A549 treated with GW870086 at 1 μM for 4 hours (cell line): ENCODE data around the gene IQSEC2. TPM values are rescaled to one million over a fixed set of nuclear protein-coding genes. Genes with fewer than 3 reads are reported as not detected.

Experiments used
- total RNA-seq: library from RNA; stranded (reverse); fragments of 200-300 nt; extraction: Qiagen RNA extraction; gene quantifications from 5 replicates; pipeline ENCODE4 v1.2.3, GENCODE V29; 2022; ENCODE audit warnings: low read depth

The IQSEC2 gene
- total RNA-seq = 31.0 to 46.8 TPM (median 42.6 TPM) in 5 replicates

DNA sequence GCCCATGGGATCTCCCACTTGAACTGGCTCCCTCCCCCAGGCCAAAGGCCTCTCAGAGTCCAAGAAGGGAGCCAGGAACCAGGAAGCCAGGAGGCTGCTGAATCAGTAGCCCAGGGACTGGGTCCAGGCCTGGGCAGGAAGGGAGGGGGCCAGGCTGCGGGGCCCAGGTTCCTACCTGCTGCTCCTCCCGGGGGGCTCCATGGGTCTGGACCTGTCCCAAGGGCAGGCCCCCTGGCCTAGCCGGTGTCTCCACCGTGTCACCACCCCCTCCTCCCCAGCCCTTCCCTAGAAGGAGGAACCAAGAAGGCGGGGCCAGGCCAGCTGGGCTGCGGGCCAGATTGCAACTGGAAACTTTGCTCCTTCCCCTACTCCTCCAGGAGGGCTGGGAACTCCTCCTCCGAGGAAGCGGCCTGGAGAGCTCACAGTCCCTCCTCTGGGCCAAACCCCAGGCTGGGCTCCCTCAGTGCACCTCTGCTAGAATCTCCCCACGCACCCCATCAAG lies at the start of gene IQSEC2:
Gene IQSEC2 (minus strand): TSS at position 264 of the 502 bp plus-strand sequence.

DNA sequence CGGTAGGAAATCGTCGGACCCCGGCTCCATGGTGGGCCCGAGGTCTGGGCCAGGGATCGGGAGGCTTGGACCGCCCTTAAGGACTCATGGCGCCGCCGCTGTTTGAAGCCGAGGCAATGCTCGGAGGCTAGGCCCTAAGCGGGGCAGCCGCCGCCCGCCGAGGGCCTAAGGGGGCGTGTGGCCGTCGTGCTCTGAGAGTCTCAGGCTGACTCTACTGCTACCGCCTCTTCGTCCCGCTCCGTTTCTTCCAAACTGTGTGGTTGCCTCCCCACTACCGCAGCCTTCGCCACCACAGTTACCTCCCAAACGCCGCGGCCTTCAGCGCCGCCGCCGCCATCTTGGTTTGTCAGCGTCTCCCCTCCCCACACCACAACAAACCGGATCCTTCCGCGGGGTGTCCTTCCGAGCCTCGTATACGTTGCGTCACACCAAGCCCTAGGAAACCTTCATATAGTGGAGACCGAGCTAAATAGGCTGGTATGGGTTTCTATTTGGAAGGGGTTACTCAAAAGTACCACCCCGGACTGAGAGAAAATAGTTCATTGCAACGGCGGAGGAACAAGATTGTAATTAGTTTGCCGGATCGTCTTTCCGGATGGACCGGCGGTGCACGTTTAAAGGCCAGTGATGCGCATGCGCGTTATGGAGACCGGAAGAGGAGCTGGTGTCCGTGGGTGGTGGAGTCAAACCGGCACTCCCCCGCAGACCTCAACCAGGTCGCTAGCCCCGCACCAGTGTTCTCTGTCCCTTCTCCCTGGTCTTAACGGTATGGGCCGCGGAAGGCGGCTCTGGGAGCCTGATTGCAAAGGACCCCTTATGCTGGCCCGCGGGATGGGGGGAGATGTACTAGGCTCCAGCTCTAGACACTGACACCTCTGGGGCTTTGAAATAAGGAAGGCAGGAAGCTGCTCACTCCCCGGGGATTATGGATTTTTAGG lies 56.3 kb downstream of the IQSEC2 start, which contains the start of gene KDM5C:
Gene KDM5C (minus strand): TSS at position 348 of the 938 bp plus-strand sequence. CDS start 318 bp downstream, at position 30.

Other genes with a start within 250 kb of the IQSEC2 start
- gene GPR173, start 232.8 kb downstream of the IQSEC2 start, total RNA-seq = not detected in 5 replicates
- 10.2 to 14.1 TPM (median 12.7 TPM) in 5 replicates for gene TSPYL2, start 199.2 kb downstream of the IQSEC2 start, total RNA-seq
- gene KANTR, start 187.4 kb downstream of the IQSEC2 start, total RNA-seq = 1.2 to 1.4 TPM (median 1.3 TPM) in 5 replicates
- gene KDM5C, start 56.4 kb downstream of the IQSEC2 start, total RNA-seq = 44.1 to 57.8 TPM (median 53.8 TPM) in 5 replicates
- 42.7 to 59.0 TPM (median 49.4 TPM) in 5 replicates for gene SMC1A, start 141.1 kb upstream of the IQSEC2 start, total RNA-seq
- gene RIBC1, start 141.3 kb upstream of the IQSEC2 start, total RNA-seq = 0.57 to 1.3 TPM (median 0.78 TPM) in 5 replicates
- gene HSD17B10, start 152.8 kb upstream of the IQSEC2 start, total RNA-seq = 170 to 203 TPM (median 189 TPM) in 5 replicates